ENCODE data around the gene FBXL22.

FBXL22 gene

GRCh38 chr15:63597038-63597790 lies at the start of gene FBXL22:
TSS of gene FBXL22 (plus strand) at chr15:63597387. CDS start at chr15:63597393, 6 bp downstream.
- no peak for DNase-seq (ENCODE audit: low spot score)

GRCh38 chr15:63551400-63551799 lies 45.8 kb upstream of the FBXL22 start:
- no peak for DNase-seq (ENCODE audit: low spot score)

DNA sequence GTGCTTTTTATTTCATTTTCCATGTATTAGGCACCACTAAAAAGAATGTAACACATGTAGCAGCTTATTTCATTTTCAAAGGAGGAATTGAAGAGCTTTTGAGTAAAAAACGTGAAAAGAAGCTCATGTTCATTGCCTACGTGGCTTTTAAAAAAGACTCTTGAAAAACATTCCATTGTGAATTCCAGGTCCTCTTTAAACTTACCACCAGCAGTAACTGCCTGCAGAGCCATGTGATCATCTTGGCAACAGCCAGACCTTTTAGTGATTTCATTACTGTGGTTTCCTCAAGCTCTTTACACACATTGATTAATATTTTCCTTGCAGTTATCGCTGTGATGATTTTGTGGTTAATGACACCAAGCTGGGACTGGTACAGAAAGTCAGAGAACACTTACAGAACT lies 43.8 kb upstream of the FBXL22 start:
- DNase-seq (ENCODE audit: low spot score) = peak; percentile 40

DNA sequence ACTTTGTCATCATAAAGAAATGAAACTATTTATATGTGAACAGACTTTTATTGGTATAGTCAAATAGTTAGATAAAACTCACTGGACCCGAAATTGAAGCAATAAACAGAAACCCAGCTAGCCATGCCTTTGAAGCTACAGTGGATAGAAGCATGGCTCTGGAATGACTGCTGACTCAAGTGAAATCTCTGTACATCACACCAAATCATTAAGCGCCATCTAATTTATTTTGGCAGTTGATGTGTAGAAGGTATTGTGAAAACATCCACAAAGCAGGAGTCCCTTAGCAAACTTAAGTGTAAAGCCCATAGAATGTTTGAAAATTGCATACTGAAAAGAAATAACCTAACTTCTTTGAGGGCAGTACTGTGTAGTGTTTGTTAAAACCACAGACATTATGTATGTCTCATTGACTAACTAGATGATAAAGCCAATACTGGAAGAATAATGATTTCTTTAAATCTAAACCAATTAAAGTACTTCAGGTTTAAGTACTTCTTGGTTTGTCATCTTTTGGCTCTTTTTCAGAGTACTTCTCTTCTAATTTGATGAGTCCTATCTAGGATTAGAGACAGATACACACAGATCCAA lies 42.8 kb upstream of the FBXL22 start:
- DNase-seq (ENCODE audit: low spot score) = no peak

- DNase-seq (ENCODE audit: low spot score) = no peak
Measured at GRCh38 chr15:63555507-63555906, 41.7 kb upstream of the FBXL22 start.

- no peak for DNase-seq (ENCODE audit: low spot score)
Measured at GRCh38 chr15:63556246-63556645, 40.9 kb upstream of the FBXL22 start.

GRCh38 chr15:63556736-63557135 lies 40.5 kb upstream of the FBXL22 start:
- no peak for DNase-seq (ENCODE audit: low spot score)

- no peak for DNase-seq (ENCODE audit: low spot score)
Measured at GRCh38 chr15:63559753-63560152, 37.4 kb upstream of the FBXL22 start.

- DNase-seq (ENCODE audit: low spot score) = no peak
Measured at GRCh38 chr15:63560741-63561448, 36.3 kb upstream of the FBXL22 start.

DNA sequence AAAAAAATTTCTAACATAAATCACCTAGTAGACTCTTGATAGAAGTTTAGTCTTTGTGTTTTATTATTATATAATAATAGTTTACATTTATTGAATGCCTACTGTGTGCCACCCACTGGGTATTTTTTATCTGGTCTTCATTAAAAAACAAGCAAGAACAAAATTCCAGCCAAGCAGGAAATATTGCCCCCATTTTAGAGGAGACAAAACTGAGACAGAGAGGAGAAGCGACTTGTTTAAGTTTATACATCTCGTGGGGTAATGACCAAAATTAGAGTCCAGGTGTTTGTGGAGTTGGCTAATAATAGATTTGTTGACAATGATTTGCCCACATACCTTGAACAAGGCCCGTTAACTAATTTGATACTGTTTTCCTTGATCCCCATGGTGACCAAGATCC lies 33.1 kb upstream of the FBXL22 start:
- no peak for DNase-seq (ENCODE audit: low spot score)

DNA sequence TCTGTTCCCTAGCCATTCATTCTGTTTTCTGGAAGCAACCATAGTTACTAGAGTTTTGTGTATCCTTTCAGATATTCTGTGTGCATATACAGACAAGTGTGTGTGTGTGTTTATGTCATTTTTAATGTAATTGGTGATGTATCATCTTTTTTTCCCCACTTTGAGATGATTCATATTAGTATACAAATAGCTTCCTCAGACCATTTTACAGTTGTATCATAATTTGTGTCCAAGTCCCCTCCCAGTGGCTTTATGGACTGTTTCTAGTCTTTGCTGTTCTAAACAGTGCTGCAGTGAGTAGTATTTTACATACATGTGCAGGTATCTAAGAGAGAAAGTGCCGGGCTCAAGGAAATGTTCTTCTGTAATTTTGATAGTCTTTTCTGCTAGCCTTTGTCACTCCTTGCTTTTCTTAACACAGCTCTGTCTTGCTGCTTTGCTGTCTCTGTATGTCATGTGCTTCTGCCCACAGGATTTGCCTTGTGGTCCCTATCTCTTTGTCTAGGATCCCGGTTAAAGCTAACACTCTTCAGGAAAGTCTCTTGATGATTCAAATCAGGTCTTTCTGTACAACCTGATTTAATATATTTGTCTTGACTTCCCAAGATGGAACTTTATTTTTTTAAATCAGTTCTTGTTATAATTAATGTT lies 31.5 kb upstream of the FBXL22 start:
- no peak for DNase-seq (ENCODE audit: low spot score)

- no peak for DNase-seq (ENCODE audit: low spot score)
Measured at GRCh38 chr15:63572749-63573464, 24.3 kb upstream of the FBXL22 start.

- DNase-seq (ENCODE audit: low spot score) = no peak
Measured at GRCh38 chr15:63573533-63573932, 23.7 kb upstream of the FBXL22 start.

DNA sequence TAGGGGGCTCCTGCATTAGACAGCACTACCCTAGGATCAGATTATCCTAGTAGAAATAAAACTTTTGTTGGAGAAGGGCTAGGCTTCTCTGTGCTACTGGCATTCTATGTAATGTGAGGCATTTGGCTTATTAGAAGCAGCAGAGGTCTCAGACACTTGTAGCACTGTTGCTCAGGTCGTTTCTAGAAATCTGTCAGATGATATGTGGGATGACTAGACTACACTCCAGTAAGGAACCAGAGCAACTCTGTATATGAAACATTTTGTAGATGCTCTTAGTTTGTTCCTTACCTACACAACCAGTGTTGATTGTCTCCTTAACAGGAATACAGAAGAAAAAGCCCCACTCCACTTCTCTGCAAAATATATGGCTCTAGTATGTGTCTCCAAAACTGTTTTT lies 21.9 kb upstream of the FBXL22 start:
- DNase-seq (ENCODE audit: low spot score) = no peak

DNA sequence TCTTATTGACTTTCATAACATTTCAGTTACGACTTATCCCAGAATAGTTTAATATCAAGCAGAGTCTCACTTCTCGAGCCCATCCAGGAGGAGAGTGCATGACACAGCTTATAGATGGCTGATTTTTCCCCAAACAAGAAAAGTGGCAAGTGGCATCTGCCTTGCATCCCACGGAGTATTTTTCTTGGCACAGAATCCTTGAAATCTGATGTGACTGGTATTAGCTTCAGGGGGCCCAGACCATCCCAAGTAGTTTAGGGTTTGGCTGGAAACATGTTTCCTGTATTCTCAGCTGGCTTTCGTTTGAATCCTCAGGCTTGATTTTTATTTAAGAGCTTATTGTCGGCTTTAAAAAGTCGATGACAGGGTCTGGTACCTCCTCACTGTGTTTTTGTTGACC lies 20.7 kb upstream of the FBXL22 start:
- no peak for DNase-seq (ENCODE audit: low spot score)

- no peak for DNase-seq (ENCODE audit: low spot score)
Measured at GRCh38 chr15:63582179-63582578, 15.0 kb upstream of the FBXL22 start.

DNA sequence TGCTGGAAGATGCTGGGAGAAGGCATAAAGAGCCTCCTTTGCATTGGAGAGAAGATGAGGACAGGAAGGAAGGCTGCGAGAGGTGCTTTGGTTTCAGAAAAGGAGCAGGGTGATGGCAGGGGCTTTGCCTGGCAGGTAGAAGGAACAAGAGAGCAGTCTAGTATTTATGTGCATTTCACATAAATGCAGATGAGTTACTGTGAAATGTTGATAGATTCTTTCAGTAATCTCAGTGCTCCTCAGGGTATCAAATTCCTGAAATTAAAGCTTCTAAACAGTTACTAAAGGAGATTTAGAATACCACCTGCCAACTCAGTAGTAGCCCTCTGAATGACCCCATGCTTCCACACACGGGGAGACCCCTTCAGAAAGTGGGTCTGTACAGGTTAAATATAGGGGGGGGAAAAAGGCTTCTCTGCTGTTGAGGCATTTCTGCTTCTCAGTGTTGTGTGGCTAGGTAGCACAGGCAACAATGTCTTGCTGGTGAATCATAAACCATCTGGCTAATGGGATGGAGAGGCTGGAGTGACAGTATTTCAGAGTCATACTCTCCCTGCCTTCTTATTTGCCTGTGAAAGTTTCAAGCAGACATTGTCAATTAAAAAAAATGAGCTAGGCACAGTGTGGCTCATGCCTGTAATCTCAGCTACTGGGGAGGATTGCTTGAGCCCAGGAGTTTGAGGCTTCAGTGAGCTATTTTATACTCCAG lies 14.3 kb upstream of the FBXL22 start:
- no peak for DNase-seq (ENCODE audit: low spot score)

DNA sequence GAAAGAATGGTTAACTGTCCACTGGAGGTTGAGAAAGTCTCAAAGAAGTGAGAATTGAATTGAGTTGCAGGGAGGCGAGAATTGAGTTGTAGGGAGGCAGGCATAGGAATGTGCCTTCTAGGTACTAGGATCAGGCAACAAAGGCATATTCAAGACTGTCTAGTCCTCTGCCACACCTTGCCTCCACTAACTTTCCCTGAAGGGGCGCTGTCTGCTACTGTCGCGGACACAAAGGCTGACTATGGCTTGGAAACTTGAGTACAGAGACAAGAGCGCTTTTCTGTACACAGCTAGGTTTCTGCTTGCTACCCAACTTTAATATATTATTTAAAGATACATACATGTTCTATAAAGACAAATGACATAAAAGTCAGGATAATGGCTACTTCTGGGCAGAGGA lies 10.4 kb upstream of the FBXL22 start:
- DNase-seq (ENCODE audit: low spot score) = no peak

- no peak for DNase-seq (ENCODE audit: low spot score)
Measured at GRCh38 chr15:63587527-63587926, 9.7 kb upstream of the FBXL22 start.

GRCh38 chr15:63588826-63589225 lies 8.4 kb upstream of the FBXL22 start:
- DNase-seq (ENCODE audit: low spot score) = no peak

Data from pons (tissue), 1 donor.